Ureter (tissue), 1 donor: ENCODE results near the gene TET2. TPM values are rescaled to one million over a fixed set of nuclear protein-coding genes. Genes with fewer than 3 reads are reported as not detected.

Experiments
- DNase-seq: peaks from one replicate; pipeline ENCODE4 v3.0.0-alpha.2; 2020; ENCODE audit warnings: low spot score
- total RNA-seq: library from RNA; stranded (reverse); gene quantifications from one replicate; pipeline ENCODE4 v1.2.4, GENCODE V29; 2023
- donor health status: DM: yes; HTN: yes; CAD: no.

The TET2 gene
- total RNA-seq, 1 donor from 2014 or later: 54.8 TPM

DNA sequence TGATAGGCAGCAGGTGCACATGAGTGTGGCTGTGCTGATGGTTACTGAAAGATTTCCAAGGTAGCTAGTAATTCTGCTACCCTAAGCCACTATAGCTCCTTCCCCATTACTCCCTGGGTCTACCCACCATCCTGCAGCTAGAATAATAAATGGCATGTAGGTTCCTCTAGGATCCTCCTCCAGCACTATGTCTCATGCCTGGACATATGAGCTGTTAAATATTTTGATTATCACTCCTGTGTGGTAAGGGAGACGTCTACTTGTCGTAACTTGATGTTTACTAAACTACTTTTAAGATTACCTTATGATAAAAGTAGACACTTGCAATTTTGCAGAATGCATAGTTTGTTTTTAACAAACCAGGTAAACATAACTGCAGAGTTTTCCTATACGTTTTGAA lies 35.5 kb downstream of the TET2 start:
- no peak for DNase-seq

- DNase-seq: no peak
These were observed 37.8 kb downstream of the TET2 start for GRCh38 chr4:105184316-105184980.

- DNase-seq: no peak
These were observed 40.1 kb downstream of the TET2 start for GRCh38 chr4:105186701-105187161.

DNA sequence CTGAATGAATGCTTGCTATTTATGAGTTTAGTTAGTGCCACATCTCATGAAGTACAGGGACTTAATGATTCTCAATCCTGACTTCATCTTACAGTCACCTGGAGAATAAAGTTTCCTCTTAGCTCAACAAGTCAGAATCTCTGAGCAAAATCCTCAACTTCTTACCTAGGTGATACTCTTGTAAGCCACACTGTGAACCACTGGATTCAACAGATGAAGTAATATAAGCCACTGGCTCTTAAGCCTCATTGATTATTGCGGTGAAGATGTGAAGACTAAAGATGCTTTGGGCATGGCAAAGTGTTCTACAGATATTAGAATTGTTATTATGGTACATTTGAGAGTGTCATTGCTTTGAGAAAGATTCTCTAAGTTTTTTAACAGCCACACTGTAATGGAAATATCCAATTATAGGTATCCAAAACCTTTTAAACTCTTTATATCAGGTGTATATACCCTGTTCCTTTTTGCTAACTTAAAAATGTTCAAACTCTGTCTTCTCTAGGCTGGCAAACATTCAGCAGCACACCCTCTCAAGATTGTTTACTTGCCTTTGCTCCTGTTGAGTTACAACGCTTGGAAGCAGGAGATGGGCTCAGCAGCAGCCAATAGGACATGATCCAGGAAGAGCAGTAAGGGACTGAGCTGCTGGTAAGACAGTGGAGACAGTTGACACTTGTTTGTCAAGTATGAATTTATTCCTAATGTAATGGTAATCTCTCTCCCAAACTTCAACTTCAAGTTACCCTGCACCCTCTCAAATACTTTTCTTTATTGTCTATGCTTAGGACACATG lies 43.4 kb downstream of the TET2 start:
- DNase-seq: no peak

- DNase-seq: no peak
These were observed 45.0 kb downstream of the TET2 start for GRCh38 chr4:105191621-105192210.

- DNase-seq: no peak
These were observed 45.8 kb downstream of the TET2 start for GRCh38 chr4:105192474-105192873.

- DNase-seq: no peak
These were observed 46.2 kb downstream of the TET2 start for GRCh38 chr4:105192910-105193309.

GRCh38 chr4:105193536-105193935 lies 46.9 kb downstream of the TET2 start:
- no peak for DNase-seq

- DNase-seq: no peak
These were observed 47.9 kb downstream of the TET2 start for GRCh38 chr4:105194328-105195231.

DNA sequence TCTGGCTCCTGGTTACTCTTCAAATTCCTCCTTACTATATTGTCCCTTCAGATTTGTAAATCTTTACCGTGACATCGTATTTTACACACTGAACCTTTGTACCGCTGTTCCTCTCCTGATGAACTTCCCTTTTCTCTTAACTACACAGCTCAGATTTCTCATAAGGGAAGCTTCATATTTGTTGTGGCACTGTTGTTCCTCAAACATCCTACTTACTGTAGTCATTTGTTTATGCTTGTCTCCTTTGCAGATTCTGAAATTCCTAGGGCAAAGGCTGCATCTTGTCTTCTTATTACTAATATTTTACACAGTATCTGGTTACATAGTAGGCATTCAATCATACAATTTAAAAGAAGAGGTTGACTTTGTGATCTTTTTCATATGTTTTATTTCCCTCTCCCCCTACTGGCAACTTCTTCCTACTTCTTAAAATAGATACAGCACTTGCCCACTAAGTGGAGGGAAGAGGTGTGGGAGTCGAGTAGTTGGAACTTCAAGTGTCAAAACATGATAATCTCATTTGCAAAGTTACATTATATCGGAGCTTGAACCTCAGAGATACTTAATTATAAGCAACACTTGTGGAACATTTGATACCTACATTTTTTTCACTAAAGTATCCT lies 50.0 kb downstream of the TET2 start:
- no peak for DNase-seq

- DNase-seq: no peak
These were observed 51.1 kb downstream of the TET2 start for GRCh38 chr4:105197777-105198176.

- no peak for DNase-seq
These were observed 51.9 kb downstream of the TET2 start for GRCh38 chr4:105198541-105198940.

- no peak for DNase-seq
These were observed 59.5 kb downstream of the TET2 start for GRCh38 chr4:105206214-105206613.

GRCh38 chr4:105207386-105207785 lies 60.7 kb downstream of the TET2 start:
- DNase-seq: no peak

DNA sequence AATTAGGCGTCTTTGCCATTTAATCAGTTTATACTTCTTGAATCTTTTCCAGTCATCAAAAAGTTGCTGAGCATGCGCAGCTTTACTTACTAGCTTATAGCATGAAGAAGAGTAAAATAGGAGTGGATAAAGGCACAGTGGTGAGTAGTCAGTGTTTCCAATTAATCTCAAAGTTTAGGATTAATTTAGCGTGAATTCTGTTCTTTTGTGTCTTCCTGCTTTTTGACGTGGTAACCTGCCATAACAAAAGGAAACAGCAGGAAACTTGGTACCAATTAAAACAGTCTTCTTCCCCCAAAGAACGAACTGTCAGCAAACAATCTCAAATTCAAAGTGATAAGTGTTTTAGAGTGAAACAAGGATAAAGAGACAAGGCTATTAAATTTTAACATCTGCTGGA lies 61.9 kb downstream of the TET2 start:
- DNase-seq: no peak

- no peak for DNase-seq
These were observed 64.2 kb downstream of the TET2 start for GRCh38 chr4:105210916-105211315.

DNA sequence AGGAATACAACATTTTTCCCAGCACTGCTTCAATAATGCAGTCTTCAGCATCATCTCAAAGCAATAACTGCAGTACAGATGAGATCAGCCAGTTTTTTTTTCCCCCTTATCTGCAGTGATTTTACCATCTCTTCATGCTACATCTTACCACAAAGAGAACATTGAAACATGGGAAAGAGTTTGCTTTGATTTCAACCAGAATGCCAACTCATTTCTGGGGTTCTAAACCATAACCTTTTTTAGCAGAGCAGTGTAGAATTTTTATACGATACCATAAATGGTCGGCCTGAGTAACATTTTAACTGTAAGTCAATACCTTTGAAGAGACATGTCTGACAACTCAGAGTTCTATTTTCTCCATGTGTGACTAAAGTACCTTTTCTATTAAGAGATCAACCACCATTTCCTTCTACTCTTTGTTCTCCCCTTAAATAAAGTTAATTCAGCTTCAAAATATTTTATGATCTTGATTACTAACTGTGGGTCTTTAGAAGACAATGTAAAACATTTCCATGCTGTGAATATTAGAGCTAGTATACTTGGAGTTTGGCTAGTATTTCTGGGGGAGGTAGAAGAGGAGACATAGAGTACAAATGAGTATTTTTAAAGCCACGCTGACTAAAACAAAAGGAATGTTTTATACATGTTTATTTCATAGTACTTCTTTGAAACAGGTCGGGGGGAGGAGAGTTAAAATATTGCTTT lies 69.1 kb downstream of the TET2 start:
- no peak for DNase-seq

DNA sequence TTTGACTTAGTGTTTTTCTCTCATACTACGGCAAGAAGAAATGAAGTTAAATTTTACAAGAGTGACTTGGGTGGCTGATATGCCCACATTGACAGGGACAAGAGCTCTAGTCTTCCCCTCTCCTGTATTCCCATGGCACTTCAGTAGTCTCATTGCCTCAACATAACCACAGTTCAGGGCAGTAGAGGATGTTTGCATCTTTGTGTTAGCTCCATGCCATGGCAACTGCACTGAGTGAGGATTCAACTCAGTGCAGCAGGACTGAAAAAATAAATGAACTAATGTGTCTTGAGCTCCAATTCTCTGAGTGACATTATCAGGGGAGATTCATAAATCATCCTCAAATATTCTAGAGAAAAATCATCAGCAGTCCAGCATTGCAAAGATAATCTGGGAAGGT lies 78.8 kb downstream of the TET2 start:
- DNase-seq: no peak

DNA sequence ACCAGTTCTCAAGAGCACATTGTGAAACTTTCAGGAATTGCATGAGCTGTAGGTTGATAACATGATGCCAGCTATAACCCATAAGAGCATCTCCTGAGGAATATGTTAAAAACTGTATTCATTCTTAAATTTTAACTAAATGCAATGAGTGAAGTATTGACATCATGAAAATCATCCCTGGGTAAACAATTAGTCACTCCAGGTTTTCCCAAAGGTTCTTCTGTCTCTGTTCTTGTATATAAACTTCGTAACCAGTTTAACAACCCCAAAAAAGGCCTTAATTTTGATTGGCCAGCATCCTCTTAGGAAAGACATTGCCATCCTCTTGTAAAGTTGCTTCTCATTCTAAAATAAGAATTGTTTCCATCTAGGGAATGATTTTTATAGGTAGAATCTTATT lies 80.4 kb downstream of the TET2 start:
- no peak for DNase-seq

GRCh38 chr4:105230287-105230686 lies 83.6 kb downstream of the TET2 start:
- no peak for DNase-seq

GRCh38 chr4:105232374-105232773 lies 85.7 kb downstream of the TET2 start:
- no peak for DNase-seq
